PC-9 (cell line): ENCODE measurements around the gene SPRING1. TPM values are rescaled to one million over a fixed set of nuclear protein-coding genes. Genes with fewer than 3 reads are reported as not detected.

ENCODE experiments used
- BruUV-seq: library from RNA; stranded (reverse); fragments of 400-500 nt; replicated peaks from 2 replicates; lab custom pipeline; 2021; lab: Mats Ljungman, UMichigan
- CTCF ChIA-PET: fragments of 300-600 bp; sonication (Branson Sonifier 250); formaldehyde crosslinking; loops from one replicate; lab custom pipeline; 2022; ENCODE audit warnings: antibody characterized with exemption; lab: Charles Lee
- POLR2A ChIA-PET: fragments of 300-600 bp; sonication (Branson Sonifier 250); formaldehyde crosslinking; loops from one replicate; lab custom pipeline; 2022; ENCODE audit warnings: antibody characterized with exemption; ENCODE audit not compliant: unreplicated experiment; lab: Charles Lee
- DNase-seq, 2 experiments: peaks; one replicate each; pipeline versions ENCODE4 v3.0.0 to v3.0.0-alpha.2; 2015 to 2022; ENCODE audit warnings: mixed read lengths in 1 of 2
- H2AFZ ChIP-seq: fragments of 200-600 bp; sonication (generic); 2 replicates; pipeline ENCODE4 v1.8.1; 2017; ENCODE audit warnings: antibody characterized with exemption
- H3F3A ChIP-seq: fragments of 200-600 bp; sonication (generic); 2 replicates; pipeline ENCODE4 v1.8.1; 2017; ENCODE audit warnings: antibody characterized with exemption, mild to moderate bottlenecking, low read depth; ENCODE audit not compliant: insufficient read depth
- H3K27ac ChIP-seq: fragments of 200-600 bp; sonication (generic); 2 replicates; pipeline ENCODE4 v1.6.1; 2016; ENCODE audit warnings: mixed run types
- H3K27me3 ChIP-seq: fragments of 200-600 bp; sonication (generic); 2 replicates; pipeline ENCODE4 v1.6.1; 2016; ENCODE audit warnings: low read depth, mixed run types; ENCODE audit not compliant: insufficient read depth
- H3K36me3 ChIP-seq: fragments of 200-600 bp; sonication (generic); 2 replicates; pipeline ENCODE4 v1.6.1; 2016; ENCODE audit warnings: low read depth, mixed run types
- H3K4me1 ChIP-seq: fragments of 200-600 bp; sonication (generic); replicated peaks from 2 replicates; pipeline ENCODE4 v1.6.1; 2016; ENCODE audit warnings: mixed run types; ENCODE audit not compliant: insufficient read depth
- H3K4me2 ChIP-seq: fragments of 200-600 bp; sonication (generic); 2 replicates; pipeline ENCODE4 v1.6.1; 2017; ENCODE audit warnings: mixed run types
- H3K4me3 ChIP-seq: fragments of 200-600 bp; sonication (generic); 2 replicates; pipeline ENCODE4 v1.6.1; 2016; ENCODE audit warnings: mixed run types
- H3K79me2 ChIP-seq: fragments of 200-600 bp; sonication (generic); 2 replicates; pipeline ENCODE4 v1.6.1; 2017; ENCODE audit warnings: low read depth, mixed run types
- H3K9me2 ChIP-seq: fragments of 200-600 bp; sonication (generic); 2 replicates; pipeline ENCODE4 v1.8.1; 2017; ENCODE audit warnings: mild to moderate bottlenecking; ENCODE audit not compliant: insufficient read depth
- H3K9me3 ChIP-seq: fragments of 200-600 bp; sonication (generic); 2 replicates; pipeline ENCODE4 v1.8.1; 2016; ENCODE audit warnings: low read depth; ENCODE audit not compliant: insufficient read depth
- H4K20me1 ChIP-seq: fragments of 200-600 bp; sonication (generic); 2 replicates; pipeline ENCODE4 v1.8.1; 2017; ENCODE audit not compliant: insufficient read depth
- CTCF ChIP-seq: fragments of 200-600 bp; sonication (generic); conservative IDR thresholded peaks from 2 replicates; pipeline ENCODE4 v1.6.1; 2017; ENCODE audit warnings: mixed run types, antibody characterized with exemption, mild to moderate bottlenecking, moderate library complexity
- EZH2 ChIP-seq: fragments of 200-600 bp; sonication (generic); IDR thresholded peaks from 2 replicates; pipeline ENCODE4 v1.8.0; 2017; ENCODE audit warnings: antibody characterized with exemption, low read depth
- intact Hi-C: fragments of 100-400 bp; cut with micrococcal nuclease; formaldehyde crosslinking; loops from one replicate; pipeline ENCODE4 v1.10.0; 2022; ENCODE audit not compliant: unreplicated experiment
- total RNA-seq: library from RNA; stranded (reverse); gene quantifications from 2 replicates; pipeline ENCODE4 v1.2.3, GENCODE V29; 2021

SPRING1 gene
- total RNA-seq, 1 experiment from 2014 or later = 29.3 TPM

DNA sequence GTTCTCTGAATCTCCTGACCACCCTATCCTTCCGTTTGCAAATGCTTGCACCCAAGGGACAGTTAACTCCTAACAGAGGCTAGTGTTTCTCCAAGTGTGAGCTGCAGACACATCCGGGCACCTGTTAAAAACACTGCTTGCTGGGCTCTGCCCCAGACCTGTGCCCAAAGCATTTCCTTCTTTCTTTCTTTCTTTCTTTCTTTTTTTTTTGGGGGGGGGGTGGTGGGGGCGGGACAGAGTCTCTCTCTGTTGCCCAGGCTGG lies 42.5 kb downstream of the SPRING1 start:
- Histone ChIP-seq H3K9me3 (no peaks in the 10 kb centered on the region), H4K20me1 (no peaks in the 10 kb centered on the region), H3K79me2 (no peaks in the 10 kb centered on the region), H3K27ac (no peak overlapping the region), H3K27me3 (no peaks in the 10 kb centered on the region), H3K4me1 (peaks cover 30% of the 10 kb centered on the region), H3K4me3 (no peak overlapping the region), H3F3A (peaks cover 18% of the 10 kb centered on the region; the same call in 1 of the 2 replicates), H3K4me2 (no peak overlapping the region), H3K36me3 (no peaks in the 10 kb centered on the region), H2AFZ (no peak overlapping the region), H3K9me2 (no peaks in the 10 kb centered on the region)
- BruUV-seq = no TSS peak
- POLR2A ChIA-PET = no interaction called here
- TF ChIP-seq EZH2 = no peak
- CTCF ChIA-PET = no interaction called here
- no peak for DNase-seq
- intact Hi-C loops = loop anchor here (5.0 kb wide), 4 partner anchors 193 to 628 kb away; no protein-coding TSS in a partner anchor

GRCh38 chr12:116694653-116695463 lies 43.0 kb downstream of the SPRING1 start:
- intact Hi-C loops = loop anchor here (5.0 kb wide), 4 partner anchors 193 to 628 kb away; no protein-coding TSS in a partner anchor
- no peak overlapping the region for H2AFZ ChIP-seq
- H3K79me2 ChIP-seq = no peaks in the 10 kb centered on the region
- CTCF ChIA-PET = no interaction called here
- H3K4me2 ChIP-seq = no peak overlapping the region
- peaks cover 18% of the 10 kb centered on the region; the same call in 1 of the 2 replicates for H3F3A ChIP-seq
- no peaks in the 10 kb centered on the region for H3K27me3 ChIP-seq
- TF ChIP-seq CTCF = no peak
- TF ChIP-seq EZH2 = no peak
- H3K4me3 ChIP-seq = no peak overlapping the region
- no peaks in the 10 kb centered on the region for H3K9me3 ChIP-seq
- no peaks in the 10 kb centered on the region for H3K36me3 ChIP-seq
- no peak overlapping the region for H3K27ac ChIP-seq
- DNase-seq = no peak
- POLR2A ChIA-PET = no interaction called here
- no peaks in the 10 kb centered on the region for H4K20me1 ChIP-seq
- no TSS peak for BruUV-seq
- H3K9me2 ChIP-seq = no peaks in the 10 kb centered on the region
- peaks cover 30% of the 10 kb centered on the region for H3K4me1 ChIP-seq

DNA sequence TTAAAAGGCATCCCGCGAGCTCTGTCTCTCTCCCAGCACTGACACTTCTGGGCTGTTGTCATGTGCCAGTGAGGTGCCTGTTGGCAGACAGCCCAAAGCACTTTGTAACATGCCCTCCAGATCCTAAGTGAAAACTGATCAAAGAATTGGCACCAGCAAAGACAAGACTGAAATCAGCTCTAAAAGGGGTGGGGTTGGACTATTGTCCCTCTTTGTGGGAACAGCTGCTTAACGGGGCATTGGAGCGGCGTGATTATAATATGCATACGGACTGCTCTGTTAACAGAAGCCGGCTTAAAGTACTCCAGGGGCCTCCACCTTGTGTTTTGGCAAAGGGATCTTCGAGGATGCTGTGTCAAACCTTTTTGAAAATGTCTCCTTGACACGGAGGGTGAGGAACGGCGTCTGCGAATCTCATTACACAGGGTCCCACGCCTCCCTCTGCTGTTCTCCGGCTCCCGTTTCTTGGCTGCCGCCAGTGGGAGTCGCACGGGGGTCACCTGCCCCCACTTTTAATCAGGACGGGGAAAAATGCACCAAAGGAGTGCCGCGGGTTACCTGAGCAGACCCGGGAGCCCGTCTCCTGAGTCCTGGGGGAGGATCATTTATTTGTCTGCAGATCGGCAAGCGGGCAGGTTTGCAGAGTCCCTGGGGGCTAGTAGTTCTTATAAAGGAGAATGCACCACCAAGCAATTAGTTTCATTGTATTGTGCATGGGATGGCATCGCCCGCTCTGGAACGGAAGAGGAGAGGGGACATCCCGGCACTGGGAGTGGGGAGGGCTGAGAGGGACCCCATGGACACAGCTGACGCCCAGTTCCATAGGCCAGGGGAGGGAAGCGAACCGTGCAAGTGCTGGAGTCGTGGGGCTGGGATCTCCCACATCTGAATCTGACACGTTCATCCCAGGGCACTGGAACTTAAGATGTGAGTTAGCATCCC lies 44.3 kb downstream of the SPRING1 start:
- DNase-seq = no peak
- H3K27me3 ChIP-seq = no peaks in the 10 kb centered on the region
- TF ChIP-seq EZH2 (no peak), CTCF (no peak)
- ChIA-PET CTCF (no interaction called here), POLR2A (no interaction called here)
- no TSS peak for BruUV-seq
- no peak overlapping the region for H3K4me3 ChIP-seq
- no peaks in the 10 kb centered on the region for H3K9me3 ChIP-seq
- peaks cover 18% of the 10 kb centered on the region for H3K4me1 ChIP-seq
- no peak overlapping the region for H3K4me2 ChIP-seq
- H3K27ac ChIP-seq = no peak overlapping the region
- peaks cover 12% of the 10 kb centered on the region; the same call in 1 of the 2 replicates for H3F3A ChIP-seq
- no peaks in the 10 kb centered on the region for H3K36me3 ChIP-seq
- intact Hi-C loops = no loop called here
- H3K9me2 ChIP-seq = no peaks in the 10 kb centered on the region
- H2AFZ ChIP-seq = no peak overlapping the region
- no peaks in the 10 kb centered on the region for H4K20me1 ChIP-seq
- H3K79me2 ChIP-seq = no peaks in the 10 kb centered on the region
